NB4 (cell line): Measurements from ENCODE around the gene CEACAM20.

Experiments
- DNase-seq: peaks from one replicate; pipeline ENCODE4 v3.0.0; 2010; ENCODE audit warnings: low read depth
- H3K4me3 ChIP-seq: one replicate; pipeline ENCODE4 v1.5.1; 2011; ENCODE audit warnings: mild to moderate bottlenecking, low read depth, low read length, moderate library complexity
- MAX ChIP-seq: IDR thresholded peaks from 2 replicates; pipeline ENCODE4 v1.6.1; 2011; ENCODE audit warnings: low read depth, low read length
- MYC ChIP-seq: IDR thresholded peaks from 2 replicates; pipeline ENCODE4 v1.6.1; 2011; ENCODE audit warnings: low read depth, low read length
- POLR2A ChIP-seq: IDR thresholded peaks from 2 replicates; pipeline ENCODE4 v1.6.1; 2011; ENCODE audit warnings: mild to moderate bottlenecking; ENCODE audit not compliant: insufficient read length; ENCODE audit errors: extremely low read depth
- TF ChIP-seq, protein P1 (sequence below): IDR thresholded peaks from one replicate; pipeline ENCODE4 v1.5.1; 2012; ENCODE audit warnings: low read depth, low read length

CEACAM20 gene

DNA sequence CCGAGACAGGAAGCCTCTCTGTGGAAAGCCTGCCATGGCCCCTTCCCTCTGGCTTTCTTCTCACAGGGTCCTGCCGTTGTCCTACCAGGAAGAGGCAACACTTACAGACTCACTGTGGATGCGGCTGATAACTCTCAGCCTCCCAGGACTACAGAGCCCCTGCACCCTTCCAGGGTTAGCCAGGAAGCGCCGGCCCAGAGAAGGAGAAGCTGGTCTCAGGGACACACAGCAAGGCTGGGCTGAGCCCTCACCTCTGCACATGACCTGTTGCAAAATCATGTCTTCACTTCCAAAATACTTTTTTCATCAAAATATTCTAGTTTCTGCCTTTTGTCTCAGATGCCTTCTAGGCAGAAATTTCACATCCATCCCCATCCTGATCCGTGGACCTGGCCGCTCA, 1.9 kb downstream of the CEACAM20 start:
- TF ChIP-seq MYC (no peak), POLR2A (no peak), MAX (no peak)
- TF ChIP-seq, protein P1, sequence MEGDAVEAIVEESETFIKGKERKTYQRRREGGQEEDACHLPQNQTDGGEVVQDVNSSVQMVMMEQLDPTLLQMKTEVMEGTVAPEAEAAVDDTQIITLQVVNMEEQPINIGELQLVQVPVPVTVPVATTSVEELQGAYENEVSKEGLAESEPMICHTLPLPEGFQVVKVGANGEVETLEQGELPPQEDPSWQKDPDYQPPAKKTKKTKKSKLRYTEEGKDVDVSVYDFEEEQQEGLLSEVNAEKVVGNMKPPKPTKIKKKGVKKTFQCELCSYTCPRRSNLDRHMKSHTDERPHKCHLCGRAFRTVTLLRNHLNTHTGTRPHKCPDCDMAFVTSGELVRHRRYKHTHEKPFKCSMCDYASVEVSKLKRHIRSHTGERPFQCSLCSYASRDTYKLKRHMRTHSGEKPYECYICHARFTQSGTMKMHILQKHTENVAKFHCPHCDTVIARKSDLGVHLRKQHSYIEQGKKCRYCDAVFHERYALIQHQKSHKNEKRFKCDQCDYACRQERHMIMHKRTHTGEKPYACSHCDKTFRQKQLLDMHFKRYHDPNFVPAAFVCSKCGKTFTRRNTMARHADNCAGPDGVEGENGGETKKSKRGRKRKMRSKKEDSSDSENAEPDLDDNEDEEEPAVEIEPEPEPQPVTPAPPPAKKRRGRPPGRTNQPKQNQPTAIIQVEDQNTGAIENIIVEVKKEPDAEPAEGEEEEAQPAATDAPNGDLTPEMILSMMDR: no peak
- DNase-seq: no peak
- no peak overlapping the region for H3K4me3 ChIP-seq

DNA sequence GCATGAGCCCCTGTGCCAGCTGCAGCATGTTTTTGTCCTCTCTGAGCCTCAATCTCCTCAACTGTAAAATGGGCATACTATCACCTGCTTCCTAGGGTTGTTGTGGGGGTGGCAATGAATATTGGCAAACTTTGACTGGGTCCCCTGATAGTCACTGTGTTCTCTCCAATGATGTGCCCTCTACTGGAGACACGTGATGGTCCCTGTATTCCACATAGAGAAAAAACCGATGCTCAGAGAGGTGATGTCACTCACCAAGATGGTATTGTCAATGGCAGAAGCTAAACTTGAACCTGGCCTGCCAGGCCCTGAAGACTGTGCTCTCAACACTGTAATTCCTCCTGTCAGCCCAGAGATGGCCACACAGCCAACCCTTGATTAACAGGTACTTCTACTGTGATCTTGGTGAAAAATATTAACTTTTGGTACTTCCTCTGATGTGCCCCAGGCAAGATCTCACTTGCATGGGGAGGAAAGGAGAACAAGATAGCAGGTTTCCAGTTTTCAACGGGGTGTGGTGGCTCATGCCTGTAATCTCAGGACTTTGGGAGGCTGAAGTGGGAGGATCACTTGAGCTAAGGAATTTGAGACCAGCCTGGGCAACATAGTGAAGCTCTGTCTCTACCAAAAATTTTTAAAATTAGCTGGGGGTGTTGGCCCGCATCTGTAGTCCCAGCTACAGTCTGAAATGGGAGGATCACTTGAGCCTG, 3.6 kb downstream of the CEACAM20 start:
- DNase-seq: no peak
- no peak for TF ChIP-seq MAX
- no peak for TF ChIP-seq MYC
- TF ChIP-seq, protein P1: no peak
- no peak for TF ChIP-seq POLR2A
- no peak overlapping the region for H3K4me3 ChIP-seq

- TF ChIP-seq, protein P1: no peak
- TF ChIP-seq MYC: no peak
- no peak for TF ChIP-seq MAX
- TF ChIP-seq POLR2A: no peak
- H3K4me3 ChIP-seq: no peak overlapping the region
- no peak for DNase-seq
These were observed 8.1 kb downstream of the CEACAM20 start for GRCh38 chr19:44521370-44521769.

GRCh38 chr19:44517146-44517545, 12.3 kb downstream of the CEACAM20 start:
- H3K4me3 ChIP-seq: no peak overlapping the region

DNA sequence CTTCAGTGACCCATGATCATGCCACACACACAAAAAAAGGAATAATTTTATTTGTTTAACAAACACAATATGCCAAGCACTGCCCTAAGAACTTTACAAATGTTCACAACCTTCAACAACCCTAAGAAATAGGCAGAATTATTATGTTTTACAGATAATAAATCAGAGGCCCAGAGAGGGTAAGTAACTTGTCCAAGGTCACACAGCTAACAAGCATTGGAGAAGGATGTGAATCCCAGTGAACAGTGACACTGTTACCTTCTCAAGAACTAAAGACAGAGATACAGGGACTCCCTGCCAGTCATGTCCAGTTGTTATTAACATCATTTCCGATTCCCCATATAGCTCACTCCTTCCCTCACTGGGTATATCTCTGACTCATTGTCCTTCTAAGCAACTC, 13.6 kb downstream of the CEACAM20 start:
- TF ChIP-seq, protein P1: no peak
- no peak for TF ChIP-seq MYC
- no peak for TF ChIP-seq MAX
- TF ChIP-seq POLR2A: no peak
- no peak for DNase-seq
- no peak overlapping the region for H3K4me3 ChIP-seq

More at GRCh38 chr19:44517146-44517545, 12.3 kb downstream of the CEACAM20 start:
- TF ChIP-seq, protein P1: no peak
- TF ChIP-seq POLR2A: no peak
- no peak for TF ChIP-seq MAX
- TF ChIP-seq MYC: no peak
- DNase-seq: no peak
